Activated CD4-positive, alpha-beta T cell treated with anti-CD3 and anti-CD28 coated beads for 24 hours (primary cell): ENCODE measurements around the gene APOE.

ENCODE experiments used
- DNase-seq, 2 donors: peaks; one replicate each; pipeline ENCODE4 v3.0.0-alpha.2; 2020; ENCODE audit warnings: low read depth in 2 of 2

APOE gene

DNA sequence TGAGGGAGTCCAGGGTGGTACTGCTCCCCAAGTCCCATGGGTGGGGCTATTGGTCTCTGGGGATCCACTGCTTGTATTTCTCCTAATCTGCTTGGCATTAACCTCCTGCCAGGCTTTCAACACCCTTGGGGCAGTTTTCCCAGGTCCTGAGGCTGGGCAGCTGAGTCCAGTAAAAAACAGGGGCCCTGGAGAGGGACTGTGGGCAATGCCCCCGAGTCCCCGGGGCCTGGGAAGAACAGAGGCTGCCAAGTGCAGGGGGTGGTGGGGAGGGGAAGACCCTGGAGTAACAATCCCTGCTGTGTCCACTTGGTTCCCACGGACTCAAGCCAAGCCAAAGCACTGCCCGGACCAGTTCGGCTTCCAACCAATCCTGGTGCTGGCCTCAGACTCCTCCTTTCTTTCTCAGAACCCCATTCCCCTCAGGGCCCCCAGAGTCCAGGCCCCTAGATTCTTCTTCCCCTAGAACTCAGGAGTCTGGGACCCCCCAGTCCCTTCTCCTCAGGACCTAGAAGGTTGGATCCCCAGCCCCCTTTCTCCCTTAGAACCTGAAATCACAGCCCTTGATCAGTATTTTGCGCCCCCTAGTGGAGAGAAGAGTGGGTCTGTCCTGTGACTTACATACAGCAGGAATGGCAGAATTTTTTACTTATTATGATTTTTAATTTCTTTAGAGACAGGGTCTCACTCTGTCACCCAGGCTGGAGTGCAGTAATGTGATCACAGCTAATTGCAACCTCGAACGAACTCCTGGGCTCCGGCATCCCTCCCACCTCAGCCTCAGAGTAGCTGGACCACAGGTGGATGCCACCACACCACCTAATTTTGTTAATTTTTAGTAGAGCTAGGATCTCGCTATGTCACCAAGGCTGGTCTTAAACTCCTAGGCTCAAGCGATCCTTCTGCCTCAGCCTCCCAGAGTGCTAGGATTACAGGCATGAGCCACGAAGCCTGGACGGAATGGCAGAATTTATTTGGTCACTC, 45.9 kb downstream of the APOE start:
- peak; percentile 35 to 63 for DNase-seq

DNA sequence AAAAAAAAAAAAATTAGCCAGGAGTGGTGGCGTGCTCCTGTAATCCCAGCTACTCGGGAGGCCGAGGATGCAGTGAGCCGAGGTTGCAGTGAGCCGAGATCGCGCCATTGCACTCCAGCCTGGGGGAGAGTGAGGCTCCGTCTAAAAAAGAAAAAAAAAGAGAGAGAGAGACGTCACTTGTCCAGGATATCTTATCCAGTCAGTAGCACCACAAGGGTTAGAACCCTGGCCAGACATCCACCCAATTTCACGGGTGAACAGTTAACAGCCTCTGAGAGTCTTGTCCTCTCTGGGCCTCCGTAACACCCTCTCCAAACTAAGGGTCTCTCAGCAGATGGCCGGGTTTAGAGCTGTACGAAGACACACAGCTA, 48.7 kb downstream of the APOE start:
- DNase-seq, result no peak

- DNase-seq, result peak; percentile 93 to 95
Observed at GRCh38 chr19:44954649-44955504, 49.3 kb downstream of the APOE start, which contains the start of gene CLPTM1. Gene CLPTM1 (plus strand): TSS chr19:44955380. CDS start chr19:44955396, 16 bp downstream.

- DNase-seq, result no peak
Observed at GRCh38 chr19:44955505-44956439, 50.2 kb downstream of the APOE start.

- DNase-seq, result no peak
Observed at GRCh38 chr19:44957526-44957925, 51.9 kb downstream of the APOE start.

GRCh38 chr19:44958090-44958489, 52.5 kb downstream of the APOE start:
- DNase-seq, result no peak
